Bronchial epithelial cell (primary cell): Measurements from ENCODE around the gene SLC1A2. TPM values are rescaled to one million over a fixed set of nuclear protein-coding genes. Genes with fewer than 3 reads are reported as not detected.

ENCODE experiments used
- DNase-seq: peaks from one replicate; pipeline ENCODE4 v3.0.0-alpha.2; 2010; ENCODE audit warnings: low read depth
- FAIRE-seq: peaks from 2 replicates; lab custom pipeline; 2011; peaks lifted over from hg19 to GRCh38; lab: Jason Lieb, UNC
- H3K27me3 ChIP-seq: 2 replicates; pipeline ENCODE4 v1.5.1; 2011; ENCODE audit warnings: low read length; ENCODE audit not compliant: control insufficient read depth, insufficient read depth
- H3K36me3 ChIP-seq: 2 replicates; pipeline ENCODE4 v1.5.1; 2011; ENCODE audit warnings: low read length; ENCODE audit not compliant: control insufficient read depth, insufficient read depth
- H3K4me3 ChIP-seq: 2 replicates; pipeline ENCODE4 v1.5.1; 2011; ENCODE audit warnings: mild to moderate bottlenecking, low read depth, low read length, control low read depth
- CTCF ChIP-seq: IDR thresholded peaks from 2 replicates; pipeline ENCODE4 v1.5.1; 2011; ENCODE audit warnings: mild to moderate bottlenecking, moderate library complexity, low read length, control low read depth, inconsistent platforms; ENCODE audit not compliant: insufficient read depth, severe bottlenecking
- total RNA-seq: library from RNA; depleted of rRNA; stranded (reverse); fragments of >200 nt; gene quantifications from 2 replicates; pipeline ENCODE4 v1.2.1, GENCODE V29; 2014

The SLC1A2 gene
- total RNA-seq, 1 donor from 2014 or later, result under 0.01 TPM

- no peak overlapping the region for H3K4me3 ChIP-seq
Observed at GRCh38 chr11:35419830-35420333, 524 bp upstream of the SLC1A2 start.

GRCh38 chr11:35418282-35419183 lies 825 bp downstream of the SLC1A2 start:
- H3K36me3 ChIP-seq, result no peaks in the 10 kb centered on the region
- TF ChIP-seq CTCF, result no peak
- peaks cover 49% of the 10 kb centered on the region for H3K27me3 ChIP-seq
- no peak for DNase-seq
- FAIRE-seq, result no peak
- H3K4me3 ChIP-seq, result no peak overlapping the region

More at GRCh38 chr11:35419830-35420333, 524 bp upstream of the SLC1A2 start:
- no peak for TF ChIP-seq CTCF
- Histone ChIP-seq H3K27me3 (peaks cover 48% of the 10 kb centered on the region), H3K36me3 (no peaks in the 10 kb centered on the region)
- FAIRE-seq, result no peak
- DNase-seq, result no peak

- H3K27me3 ChIP-seq, result peaks cover 37% of the 10 kb centered on the region
Observed at GRCh38 chr11:35415487-35415886, 3.9 kb downstream of the SLC1A2 start.

GRCh38 chr11:35414776-35415175 lies 4.6 kb downstream of the SLC1A2 start:
- H3K27me3 ChIP-seq, result peaks cover 34% of the 10 kb centered on the region
- no peak for DNase-seq
- FAIRE-seq, result no peak
- no peak overlapping the region for H3K4me3 ChIP-seq
- no peaks in the 10 kb centered on the region for H3K36me3 ChIP-seq
- TF ChIP-seq CTCF, result no peak

More at GRCh38 chr11:35415487-35415886, 3.9 kb downstream of the SLC1A2 start:
- DNase-seq (no peak), FAIRE-seq (no peak)
- TF ChIP-seq CTCF, result no peak
- Histone ChIP-seq H3K4me3 (no peak overlapping the region), H3K36me3 (no peaks in the 10 kb centered on the region)

GRCh38 chr11:35414311-35414710 lies 5.0 kb downstream of the SLC1A2 start:
- no peak for TF ChIP-seq CTCF
- DNase-seq (no peak), FAIRE-seq (no peak)
- Histone ChIP-seq H3K4me3 (no peak overlapping the region), H3K36me3 (no peaks in the 10 kb centered on the region), H3K27me3 (peaks cover 32% of the 10 kb centered on the region)
